Activated CD8-positive, alpha-beta memory T cell treated with anti-CD3 and anti-CD28 coated beads, Interleukin-2, amount 50 U/mL, for 24 hours (primary cell): Measurements from ENCODE around the gene TDRD3.

ENCODE experiments used
- DNase-seq: peaks from one replicate; pipeline ENCODE4 v3.0.0-alpha.2; 2020; ENCODE audit errors: extremely low read depth

TDRD3 gene

DNA sequence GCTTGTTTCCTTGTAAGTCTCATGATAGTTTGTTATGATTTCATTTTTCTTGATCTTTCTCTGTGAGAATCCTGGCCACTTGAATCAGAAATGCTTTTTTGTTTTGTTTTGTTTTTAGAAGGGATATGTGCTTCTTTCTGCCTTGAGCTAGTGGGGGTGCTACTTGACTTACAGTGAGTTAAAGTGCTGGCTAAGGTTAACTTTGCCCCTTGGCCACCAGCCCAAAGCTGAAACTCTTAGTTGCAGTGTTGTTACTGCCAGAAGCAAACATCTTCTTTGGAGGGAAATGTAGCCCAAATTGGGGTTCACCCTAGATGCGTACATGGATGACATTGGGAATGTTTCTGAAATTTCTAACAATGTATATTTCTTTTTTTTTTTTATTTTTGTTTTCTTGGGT is 57.4 kb downstream of the TDRD3 start:
- DNase-seq = no peak

DNA sequence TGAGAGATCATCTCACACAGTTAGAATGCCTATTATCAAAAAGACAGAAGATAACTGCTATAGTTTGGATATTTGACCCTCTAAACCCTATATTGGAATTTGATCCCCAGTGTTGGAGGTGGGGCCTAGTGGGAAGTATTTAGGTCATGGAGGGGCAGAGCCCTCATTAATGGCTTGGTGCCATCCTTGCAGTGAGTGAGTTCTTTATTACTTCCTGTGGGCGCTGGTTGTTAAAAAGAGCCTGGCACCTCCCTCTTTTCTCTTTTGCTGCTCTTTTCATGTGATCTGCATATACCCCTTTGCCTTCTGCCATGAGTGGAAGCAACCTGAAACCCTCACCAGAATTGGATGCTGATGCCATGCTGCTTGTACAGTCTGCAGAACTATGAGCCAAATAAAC is 66.8 kb downstream of the TDRD3 start:
- DNase-seq = no peak

DNA sequence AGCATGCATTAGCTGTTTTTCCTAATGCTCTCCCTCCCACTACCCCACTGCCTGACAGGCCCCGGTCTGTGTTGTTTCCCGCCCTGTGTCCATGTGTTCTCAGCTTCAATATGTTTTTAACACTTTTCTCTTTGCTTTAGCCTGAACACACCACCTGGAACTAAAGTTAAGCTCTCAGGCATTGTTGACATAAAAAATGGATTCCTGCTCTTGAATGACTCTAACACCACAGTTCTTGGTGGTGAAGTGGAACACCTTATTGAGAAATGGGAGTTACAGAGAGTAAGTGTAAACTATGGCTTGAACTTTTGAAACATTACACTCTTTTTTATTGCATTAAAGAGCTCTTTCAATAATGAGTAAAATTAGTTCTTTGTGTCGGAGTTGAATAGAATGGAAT is 70.1 kb downstream of the TDRD3 start:
- DNase-seq = no peak

DNA sequence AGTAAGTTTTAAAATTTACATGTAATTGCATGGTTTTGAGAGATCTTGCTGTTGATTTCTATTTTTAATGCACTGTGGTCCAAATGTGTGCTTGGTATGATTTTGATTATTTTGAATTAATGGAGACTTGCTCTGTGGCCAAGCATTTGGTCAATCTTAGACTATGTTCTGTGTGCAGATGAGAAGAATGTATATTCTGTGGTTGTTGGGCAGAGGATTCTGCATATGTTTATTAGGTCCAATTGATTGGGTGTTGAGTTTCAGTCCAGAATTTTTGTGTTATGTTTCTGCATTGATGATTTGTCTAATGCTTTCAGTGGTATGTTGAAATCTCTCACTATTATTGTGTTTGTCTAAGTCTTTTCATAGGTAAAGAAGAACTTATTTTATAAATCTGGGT is 82.3 kb downstream of the TDRD3 start:
- no peak for DNase-seq

DNA sequence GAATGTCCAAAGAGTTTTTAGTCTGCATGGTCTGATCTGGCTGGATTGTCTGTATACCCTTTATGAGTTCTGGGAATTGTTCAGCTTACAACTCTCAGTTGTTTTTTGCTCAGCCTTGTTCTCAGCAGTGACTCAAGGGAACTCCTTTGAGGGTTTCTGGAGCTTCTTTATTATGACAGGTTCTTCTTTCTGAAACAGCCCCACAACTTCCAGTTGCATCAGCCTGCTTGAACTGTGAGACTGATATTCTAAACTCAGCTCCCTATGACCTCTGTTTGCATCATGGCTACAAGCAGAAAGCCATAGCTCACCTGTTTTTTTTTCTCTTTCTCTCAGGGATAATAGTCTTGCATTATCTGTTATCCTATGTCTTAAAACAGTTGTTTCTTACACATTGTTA is 85.0 kb downstream of the TDRD3 start:
- no peak for DNase-seq

DNA sequence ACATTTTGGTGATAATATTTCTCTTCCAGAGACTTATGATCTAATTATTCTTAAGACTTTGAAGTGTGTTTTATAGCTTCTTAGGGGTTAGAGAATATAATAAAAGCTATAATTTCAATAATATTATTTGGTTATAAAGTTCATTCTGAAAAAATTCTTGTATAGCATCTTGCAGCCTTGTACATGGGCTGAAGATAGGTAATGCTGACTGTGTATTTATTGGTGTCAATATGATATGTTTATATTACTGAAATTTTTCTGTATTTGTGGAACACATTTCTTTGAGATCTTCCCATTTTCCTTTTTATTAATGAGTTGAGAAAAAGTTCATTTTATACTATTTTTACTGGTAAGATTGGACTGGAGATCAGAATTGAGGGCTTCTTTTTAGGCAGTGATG is 87.8 kb downstream of the TDRD3 start:
- DNase-seq = no peak

DNA sequence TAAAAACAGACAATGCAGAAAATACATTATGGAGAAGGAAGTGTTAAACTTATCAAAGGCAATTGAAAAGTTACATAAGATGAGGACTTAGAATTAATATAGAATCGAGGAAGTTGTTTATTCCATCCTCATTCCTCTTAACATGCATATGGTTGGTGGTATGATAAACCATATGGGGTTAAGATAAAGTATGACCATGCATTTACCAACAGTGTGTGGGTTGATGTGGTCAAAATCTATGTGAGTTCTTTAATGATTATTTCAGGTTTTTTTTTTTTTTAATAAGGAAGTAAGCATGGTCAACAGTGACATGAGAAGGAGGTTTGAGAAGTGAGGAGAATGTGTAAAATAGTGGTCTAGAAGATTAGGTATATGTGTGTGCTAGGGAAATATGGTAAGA is 94.5 kb downstream of the TDRD3 start:
- no peak for DNase-seq

DNA sequence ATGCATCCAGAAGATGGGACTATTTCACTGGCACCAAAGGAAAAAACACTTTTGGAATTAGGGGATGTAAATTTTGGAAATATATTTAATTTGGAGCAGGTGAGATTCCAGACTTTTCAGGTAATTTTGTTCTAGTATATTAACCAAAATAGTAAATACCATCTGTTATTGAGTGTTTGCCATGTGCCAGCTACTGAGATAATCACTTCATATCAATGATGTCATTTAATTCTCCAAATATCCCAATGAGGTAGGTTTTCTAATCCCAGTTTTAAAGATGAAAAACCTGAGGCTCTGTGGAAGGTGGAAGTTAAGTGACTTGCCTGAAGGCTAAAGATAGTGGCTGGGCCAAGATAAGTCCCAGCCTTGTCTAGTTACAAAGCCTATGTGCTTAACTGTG is 95.2 kb downstream of the TDRD3 start:
- no peak for DNase-seq

DNA sequence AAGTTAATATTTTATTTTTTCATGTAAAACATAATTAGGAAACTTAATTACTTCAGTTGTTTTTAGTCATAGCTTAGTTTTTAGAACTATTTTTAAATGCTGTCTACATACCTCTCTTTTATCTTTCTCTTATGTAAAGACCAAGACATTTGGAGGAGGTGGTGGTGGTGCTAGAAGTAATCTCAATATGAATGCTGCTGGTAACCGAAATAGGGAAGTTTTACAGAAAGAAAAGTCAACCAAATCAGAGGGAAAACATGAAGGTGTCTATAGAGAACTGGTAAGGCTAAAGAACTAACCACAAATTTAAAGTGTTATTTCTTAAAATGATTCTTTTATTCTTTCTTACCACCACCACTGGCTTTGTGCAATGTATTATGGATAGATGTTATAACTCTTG is 97.3 kb downstream of the TDRD3 start:
- no peak for DNase-seq

DNA sequence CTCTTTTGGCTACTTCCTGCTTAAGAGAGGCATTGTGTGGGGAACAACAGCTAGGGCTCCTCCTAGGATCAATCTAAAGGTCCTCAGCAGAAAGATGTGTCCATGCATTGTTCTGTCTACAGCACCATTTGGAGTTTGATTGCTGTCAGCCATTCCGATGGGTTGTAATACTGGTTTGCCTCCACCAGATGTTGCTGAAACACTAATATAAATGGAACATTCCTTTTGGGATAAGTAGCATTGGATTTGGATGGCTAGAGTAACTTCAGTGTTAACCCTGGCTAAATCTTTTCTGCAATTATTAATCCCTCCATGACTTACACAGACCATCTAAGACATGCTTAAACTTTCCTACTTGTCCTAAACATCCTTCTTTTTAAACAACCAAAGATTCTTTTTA is 104.2 kb downstream of the TDRD3 start:
- no peak for DNase-seq

DNA sequence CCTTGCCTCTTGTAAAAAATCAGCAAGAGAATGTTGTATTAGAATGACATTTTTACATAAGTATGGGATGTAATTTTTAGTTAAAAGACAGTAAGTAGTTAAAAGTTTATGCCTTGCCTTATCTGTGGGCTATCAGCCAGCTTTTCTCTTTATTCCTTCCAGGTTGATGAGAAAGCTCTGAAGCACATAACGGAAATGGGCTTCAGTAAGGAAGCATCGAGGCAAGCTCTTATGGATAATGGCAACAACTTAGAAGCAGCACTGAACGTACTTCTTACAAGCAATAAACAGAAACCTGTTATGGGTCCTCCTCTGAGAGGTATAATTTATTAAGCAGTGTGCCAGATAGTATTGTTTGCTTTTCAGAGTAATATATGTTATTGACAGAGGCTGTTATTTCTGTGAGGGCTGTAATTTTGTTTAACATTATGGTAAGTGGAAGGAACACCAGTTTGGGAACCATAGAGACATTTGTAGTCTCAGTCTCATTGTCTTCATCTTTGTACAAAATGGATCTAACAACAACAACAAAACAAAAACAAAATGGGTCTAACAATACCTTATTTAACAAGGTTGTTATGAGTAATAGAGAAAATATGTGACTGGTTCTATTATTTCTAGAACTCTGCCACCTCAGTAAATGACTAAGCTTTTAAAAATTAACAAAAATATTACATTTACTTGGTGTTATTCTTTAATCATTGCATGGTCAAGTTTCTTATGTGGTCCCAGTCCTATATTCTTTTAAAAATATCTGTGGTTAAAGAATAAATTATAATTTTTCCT is 112.8 kb downstream of the TDRD3 start:
- DNase-seq = no peak

DNA sequence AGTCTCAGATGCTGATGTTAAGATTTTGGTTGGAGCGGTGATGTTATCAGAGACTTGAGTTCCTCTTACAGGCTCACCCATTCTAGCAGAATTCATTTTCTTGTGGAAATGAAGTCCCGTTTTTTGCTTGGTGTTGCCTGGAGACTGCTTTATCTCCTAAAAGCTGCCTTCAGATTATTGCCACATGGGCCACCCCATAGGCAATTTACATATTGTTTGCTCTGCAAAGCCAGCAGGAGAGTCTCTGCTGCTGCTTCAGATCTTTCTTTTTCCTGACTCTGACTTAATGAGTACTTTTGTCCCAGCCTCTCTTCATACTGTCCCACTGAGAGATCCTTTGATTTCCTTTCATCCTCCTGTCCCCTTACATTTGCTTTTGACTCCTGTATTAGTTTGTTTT is 114.6 kb downstream of the TDRD3 start:
- no peak for DNase-seq

DNA sequence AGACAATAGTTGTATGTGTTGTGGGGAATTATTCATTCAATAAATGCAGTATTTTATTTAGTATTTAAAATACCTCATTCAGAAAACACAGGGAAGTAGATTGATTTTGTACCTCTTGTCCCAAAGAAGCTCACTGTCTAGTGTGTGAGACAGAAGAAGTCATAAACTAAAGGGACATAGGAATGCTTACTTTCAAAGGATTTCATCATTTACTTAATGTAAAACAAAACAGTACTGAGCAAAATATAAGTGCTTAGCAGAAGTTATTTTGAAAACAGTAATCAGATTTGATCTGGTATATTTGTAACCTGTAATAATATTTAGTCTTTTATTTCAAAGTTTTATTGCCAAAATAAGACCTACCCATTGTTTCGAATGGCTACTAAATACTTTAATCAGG is 117.9 kb downstream of the TDRD3 start:
- no peak for DNase-seq

DNA sequence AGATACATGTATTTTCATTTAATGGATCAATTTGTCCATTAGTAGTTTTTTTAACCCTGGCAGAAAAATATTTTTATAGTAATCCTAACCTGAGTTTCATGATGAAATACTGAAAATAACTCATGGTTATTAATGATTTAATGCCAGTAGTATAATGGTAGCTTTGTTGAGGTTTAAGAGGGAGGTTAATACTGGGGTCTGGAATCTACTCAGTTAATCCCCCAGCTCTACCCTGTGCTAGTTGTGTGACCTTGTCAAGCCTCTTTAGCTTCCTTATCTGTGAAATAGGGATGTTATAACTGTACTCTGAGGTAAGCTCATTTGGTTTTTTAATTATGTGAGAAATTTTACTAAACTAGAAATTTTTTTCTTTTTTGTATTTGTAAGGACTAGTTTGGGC is 122.5 kb downstream of the TDRD3 start:
- no peak for DNase-seq

DNA sequence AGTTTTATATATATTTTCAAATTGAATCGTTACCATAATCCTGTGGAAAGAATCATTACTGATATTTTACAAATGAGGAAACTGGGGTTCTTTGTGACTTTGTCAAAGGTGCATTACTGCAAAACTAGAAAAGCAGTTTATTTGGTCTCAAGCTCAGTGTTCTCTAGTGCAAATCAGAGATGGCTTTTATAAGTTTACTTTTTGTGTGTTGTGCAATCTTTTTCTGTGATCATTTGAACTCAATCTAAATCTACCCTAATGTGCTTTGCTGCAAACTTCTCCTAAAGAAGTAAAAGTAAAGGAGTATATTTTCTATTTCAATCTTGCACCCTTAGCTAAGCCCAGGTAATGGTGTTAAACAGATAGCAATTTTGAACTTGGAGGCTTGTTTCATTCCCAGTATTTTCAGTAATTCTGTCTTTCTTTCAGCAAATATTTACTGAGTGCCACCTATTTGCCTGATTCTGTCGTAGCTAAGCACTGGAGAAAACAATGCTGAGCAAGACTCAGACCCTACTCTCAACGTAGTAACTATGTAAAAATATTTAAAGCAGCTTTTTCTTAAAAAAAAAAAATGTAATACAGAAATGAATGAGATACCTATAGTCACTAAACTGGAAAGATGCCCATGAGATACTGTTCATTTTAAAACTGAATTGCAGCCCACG is 124.0 kb downstream of the TDRD3 start:
- no peak for DNase-seq

DNA sequence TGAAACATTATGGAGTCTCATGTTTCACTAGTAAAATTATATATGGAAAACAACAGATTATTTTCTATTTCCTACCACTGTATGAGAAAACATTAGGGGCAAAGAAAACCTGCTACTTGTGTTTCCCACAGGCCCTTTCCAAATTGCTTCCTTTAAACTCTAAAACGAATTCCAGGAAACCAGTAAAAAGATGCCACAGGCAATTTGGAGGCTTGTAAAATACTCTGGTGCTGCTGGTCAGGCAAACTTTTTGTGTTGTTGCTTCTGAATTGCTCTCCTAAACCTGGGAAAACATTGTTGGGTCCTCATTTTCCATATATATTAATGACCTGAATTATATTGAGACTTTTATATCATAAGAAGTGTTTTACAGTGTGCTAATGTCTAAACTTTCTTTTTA is 141.5 kb downstream of the TDRD3 start:
- DNase-seq = no peak

DNA sequence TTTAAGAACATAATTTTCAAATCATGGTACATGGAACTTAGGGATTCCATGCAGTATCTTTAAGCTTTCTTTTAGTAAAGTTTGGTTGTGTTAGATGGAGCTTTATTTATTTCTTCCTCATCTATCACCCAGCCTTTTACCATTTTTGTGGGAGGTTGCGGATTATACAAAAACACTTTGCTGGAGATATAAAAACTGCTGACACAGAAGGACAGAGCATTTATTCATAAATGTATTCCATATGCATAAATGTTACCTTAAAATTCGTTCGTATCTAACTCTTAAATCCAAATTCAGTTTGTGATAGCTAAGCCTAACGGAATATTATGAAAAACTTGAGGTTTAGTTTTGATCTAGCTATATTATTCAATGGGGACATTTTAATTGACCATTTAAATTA is 143.3 kb downstream of the TDRD3 start:
- DNase-seq = no peak

DNA sequence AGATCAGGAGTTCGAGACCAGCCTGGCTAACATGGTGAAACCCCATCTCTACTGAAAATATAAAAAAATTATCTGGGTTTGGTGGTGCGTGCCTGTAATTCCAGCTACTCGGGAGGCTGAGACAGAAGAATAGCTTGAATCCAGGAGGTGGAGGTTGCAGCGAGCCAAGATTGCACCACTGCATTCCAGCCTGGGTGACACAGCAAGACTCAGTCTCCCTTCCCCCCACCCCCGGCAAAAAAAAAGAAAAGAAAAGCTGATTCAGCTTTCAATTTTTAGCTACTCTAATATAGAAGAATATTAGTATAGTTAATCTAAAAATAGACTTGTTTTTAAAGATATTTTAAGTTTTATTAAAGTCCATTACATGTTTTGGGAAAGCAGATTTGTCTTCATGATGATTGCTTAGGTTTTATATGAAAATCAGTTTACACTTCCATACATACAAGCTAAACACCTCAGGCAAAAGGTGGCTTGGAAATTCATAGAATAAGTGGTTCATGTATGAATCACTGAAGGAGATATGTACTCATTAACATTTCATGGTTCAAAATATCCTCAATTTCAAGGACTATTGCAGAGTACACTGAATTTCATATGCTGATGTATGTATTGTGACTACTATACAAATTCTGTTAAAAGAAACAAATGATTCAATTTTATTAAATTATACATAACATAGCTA is 165.2 kb downstream of the TDRD3 start:
- DNase-seq = no peak

DNA sequence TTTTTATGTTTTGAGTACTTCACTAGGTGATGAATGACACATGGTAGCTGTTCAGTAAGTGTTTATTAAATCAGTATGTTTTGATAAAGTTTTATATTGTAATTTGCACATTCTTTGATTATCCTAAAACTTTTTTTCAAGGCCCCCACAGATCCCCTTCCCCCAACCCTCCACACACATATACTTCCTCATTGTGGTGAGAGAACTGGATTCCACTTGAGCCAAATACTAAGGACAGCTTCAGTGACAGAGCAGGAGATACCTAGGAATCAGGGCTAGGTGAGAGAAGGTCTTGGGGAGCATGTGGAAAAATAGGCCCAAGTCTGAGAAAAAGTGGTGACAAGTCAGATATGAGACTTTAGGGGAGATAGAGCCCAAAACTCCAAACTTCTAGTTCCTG is 174.6 kb downstream of the TDRD3 start:
- no peak for DNase-seq

DNA sequence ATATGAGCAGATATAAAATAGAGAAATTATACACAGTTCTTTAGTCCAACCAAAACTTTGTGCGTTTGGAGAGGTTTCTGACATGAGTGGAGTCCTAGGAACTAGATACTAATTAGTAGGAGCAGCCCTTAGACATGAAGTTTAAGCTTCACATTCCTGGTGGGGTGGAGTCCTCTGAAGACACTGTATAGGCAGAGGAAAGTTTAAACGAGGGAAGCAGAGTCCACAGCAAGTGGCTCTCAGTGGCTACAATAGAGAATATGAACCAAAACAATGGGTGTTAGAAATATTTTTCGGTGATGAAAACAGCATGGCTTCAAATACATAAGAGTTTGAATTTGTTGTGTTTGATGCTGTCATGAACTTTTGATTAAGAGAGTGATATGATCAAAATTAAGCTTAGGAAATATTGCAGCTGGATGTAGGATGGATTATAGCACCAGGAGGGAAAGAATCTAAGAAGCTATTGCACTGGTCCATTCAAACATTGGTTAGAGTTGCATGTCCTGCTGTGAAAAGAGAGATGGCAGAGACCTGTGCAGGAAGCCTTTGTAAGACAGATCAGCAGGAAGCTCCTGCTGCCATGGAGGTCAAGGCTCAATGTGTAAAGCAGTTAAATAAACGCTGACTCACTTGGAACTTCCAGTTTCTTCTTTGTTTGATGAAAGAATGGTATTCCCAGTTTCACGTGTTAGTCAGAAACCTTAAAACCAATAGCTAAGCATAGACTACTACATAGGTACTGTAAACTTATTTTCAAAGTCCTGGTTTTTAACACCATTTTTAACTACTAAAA is 175.2 kb downstream of the TDRD3 start:
- no peak for DNase-seq

DNA sequence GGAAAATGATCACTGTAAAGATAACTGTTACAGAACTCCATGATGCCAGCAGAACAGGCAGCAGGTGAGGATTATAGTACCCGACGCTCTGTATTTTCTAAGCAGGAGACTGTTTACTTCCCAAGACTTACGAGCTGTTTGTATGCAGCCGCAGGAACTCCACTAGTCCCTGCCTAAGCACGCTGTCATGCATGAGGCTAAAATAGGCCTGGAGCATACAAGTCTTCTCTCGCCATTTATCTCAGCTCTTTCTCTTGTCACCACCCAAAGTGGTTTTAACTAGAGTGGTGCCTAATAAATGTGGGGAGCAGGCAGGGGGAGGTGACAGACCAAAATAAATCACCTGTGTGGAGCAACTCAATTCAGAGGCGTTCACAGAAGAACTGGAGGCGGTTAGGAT is 175.8 kb downstream of the TDRD3 start:
- no peak for DNase-seq

DNA sequence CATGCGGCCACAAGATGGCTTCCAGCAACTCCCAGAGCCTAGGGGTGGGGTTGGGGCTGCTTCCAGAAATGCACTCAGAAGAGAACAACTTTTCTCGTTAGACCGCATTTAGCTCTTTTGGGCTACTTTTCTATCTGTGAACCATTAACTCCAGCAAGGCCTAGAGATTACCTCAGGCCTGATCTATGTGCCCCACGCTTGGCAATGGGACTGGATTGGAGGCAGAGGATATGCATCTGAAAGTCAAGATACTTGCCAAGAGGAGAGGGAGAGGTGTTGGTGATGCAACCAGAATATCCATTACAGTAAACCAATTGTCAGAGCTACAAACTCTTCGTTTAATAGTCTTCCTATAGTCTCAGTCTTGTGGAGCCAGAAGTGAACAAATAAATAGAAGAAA is 177.7 kb downstream of the TDRD3 start:
- no peak for DNase-seq
